AG04450 (cell line): ENCODE measurements around the gene RFLNA. TPM values are rescaled to one million over a fixed set of nuclear protein-coding genes. Genes with fewer than 3 reads are reported as not detected.

Source experiments
- CTCF ChIA-PET: fragments of 300-600, 350-600 bp; formaldehyde crosslinking; extraction: SDS; loops from one replicate; lab custom pipeline; 2022; ENCODE audit warnings: antibody characterized with exemption, inconsistent platforms; lab: Charles Lee
- POLR2A ChIA-PET: fragments of 350-600 bp; formaldehyde crosslinking; extraction: SDS; loops from one replicate; lab custom pipeline; 2021; ENCODE audit warnings: antibody characterized with exemption, inconsistent platforms; lab: Yijun Ruan, JAX
- DNase-seq: peaks from one replicate; pipeline ENCODE4 v3.0.0-alpha.2; 2011; ENCODE audit warnings: low read depth, low spot score
- H3K27ac ChIP-seq: one replicate; pipeline ENCODE4 v1.5.1; 2012; ENCODE audit warnings: low read depth, low read length, control low read depth
- H3K27me3 ChIP-seq: one replicate; pipeline ENCODE4 v1.6.0; 2012; ENCODE audit warnings: low read length; ENCODE audit not compliant: control insufficient read depth, insufficient read depth
- H3K4me3 ChIP-seq: 2 replicates; pipeline ENCODE4 v1.5.1; 2011; ENCODE audit warnings: mild to moderate bottlenecking, low read depth, low read length, control low read depth
- H3K9me3 ChIP-seq: 2 replicates; pipeline ENCODE4 v1.5.1; 2012; ENCODE audit warnings: low read length; ENCODE audit not compliant: control insufficient read depth, insufficient read depth
- CTCF ChIP-seq: IDR thresholded peaks from 2 replicates; pipeline ENCODE4 v1.5.1; 2011; ENCODE audit warnings: low read depth, low read length, control low read depth, inconsistent platforms
- polyA plus RNA-seq: library from polyadenylated mRNA; depleted of rRNA; stranded (reverse); fragments of >200 nt; gene quantifications from 2 replicates; pipeline ENCODE4 v1.2.3, GENCODE V29; 2011

RFLNA gene
- polyA plus RNA-seq, 1 experiment: not detected

GRCh38 chr12:124346425-124347168, 51.7 kb downstream of the RFLNA start:
- no peak overlapping the region for H3K4me3 ChIP-seq
- ChIA-PET CTCF (interaction anchor here (0.7 to 1.1 kb wide), 3 partner anchors 10 to 418 kb away, joined by 3 read pairs; no protein-coding TSS in a partner anchor), POLR2A (interaction anchor here (0.6 to 0.8 kb wide), 3 partner anchors 16 to 422 kb away, joined by 3 to 4 read pairs (median 3); no protein-coding TSS in a partner anchor)
- H3K27me3 ChIP-seq: no peaks in the 10 kb centered on the region
- no peak for TF ChIP-seq CTCF
- DNase-seq: no peak
- H3K9me3 ChIP-seq: no peaks in the 10 kb centered on the region; the same call in 1 of the 2 replicates
- no peak overlapping the region for H3K27ac ChIP-seq

GRCh38 chr12:124347335-124347734, 52.4 kb downstream of the RFLNA start:
- TF ChIP-seq CTCF: no peak
- no peaks in the 10 kb centered on the region for H3K27me3 ChIP-seq
- DNase-seq: no peak
- ChIA-PET POLR2A (interaction anchor here (0.6 to 0.8 kb wide), 2 partner anchors 17 to 22 kb away, joined by 3 to 4 read pairs; no protein-coding TSS in a partner anchor), CTCF (interaction anchor here (0.7 to 1.1 kb wide), 3 partner anchors 9 to 417 kb away, joined by 3 read pairs; no protein-coding TSS in a partner anchor)
- no peaks in the 10 kb centered on the region; the same call in 1 of the 2 replicates for H3K9me3 ChIP-seq
- no peak overlapping the region for H3K27ac ChIP-seq
- H3K4me3 ChIP-seq: no peak overlapping the region

GRCh38 chr12:124347805-124348658, 53.1 kb downstream of the RFLNA start:
- DNase-seq: no peak
- no peak overlapping the region for H3K27ac ChIP-seq
- CTCF ChIA-PET: interaction anchor here (0.7 to 1.0 kb wide), 2 partner anchors 417 to 423 kb away, joined by 3 to 4 read pairs; no protein-coding TSS in a partner anchor
- H3K27me3 ChIP-seq: no peaks in the 10 kb centered on the region
- TF ChIP-seq CTCF: peak; percentile 56
- POLR2A ChIA-PET: no interaction called here
- H3K4me3 ChIP-seq: no peak overlapping the region
- no peaks in the 10 kb centered on the region; the same call in 1 of the 2 replicates for H3K9me3 ChIP-seq

- H3K4me3 ChIP-seq: no peak overlapping the region
- POLR2A ChIA-PET: interaction anchor here (0.6 to 1.0 kb wide), 2 partner anchors 40 to 48 kb away, joined by 3 read pairs; no protein-coding TSS in a partner anchor
- no peak for TF ChIP-seq CTCF
- no peaks in the 10 kb centered on the region; the same call in 1 of the 2 replicates for H3K9me3 ChIP-seq
- no peaks in the 10 kb centered on the region for H3K27me3 ChIP-seq
- CTCF ChIA-PET: interaction anchor here (0.7 to 1.0 kb wide), 2 partner anchors 416 to 422 kb away, joined by 3 to 4 read pairs; no protein-coding TSS in a partner anchor
- no peak for DNase-seq
- H3K27ac ChIP-seq: no peak overlapping the region
Observed at GRCh38 chr12:124348659-124349380, 53.9 kb downstream of the RFLNA start.
